NCI-H2196 treated with DMSO at 0.1 percent for 48 hours (cell line): ENCODE data around the gene CPN2.

Experiments
- DNase-seq: peaks from one replicate; lab custom pipeline; 2025; ENCODE audit not compliant: unreplicated experiment; lab: John Stamatoyannopoulos, UW

CPN2 gene

GRCh38 chr3:194298331-194299227 lies 52.5 kb downstream of the CPN2 start:
- no peak for DNase-seq

- no peak for DNase-seq
These were observed 54.5 kb downstream of the CPN2 start for GRCh38 chr3:194296454-194297263.

GRCh38 chr3:194294895-194295214 lies 56.3 kb downstream of the CPN2 start:
- no peak for DNase-seq

- no peak for DNase-seq
These were observed 56.8 kb downstream of the CPN2 start for GRCh38 chr3:194294199-194294894.

GRCh38 chr3:194293546-194294198 lies 57.5 kb downstream of the CPN2 start:
- no peak for DNase-seq

- DNase-seq: no peak
These were observed 58.8 kb downstream of the CPN2 start for GRCh38 chr3:194292331-194292730.
